HL-60 (cell line): ENCODE data around the gene KAT2B.
"Not testable (repeated sequence)": the region's sequence is repeated elsewhere in the genome, so short reads cannot be mapped to it uniquely, and the experiment has no call there.

Experiments
- DNase-seq, 2 experiments: peaks; one replicate each; pipeline ENCODE4 v3.0.0-alpha.2; 2010 to 2020; ENCODE audit warnings: low read depth in 1 of 2, low spot score in 1 of 2
- H3K27ac ChIP-seq: fragments of 250-450 bp; sonication (Bioruptor Pico); replicated peaks from 2 replicates; pipeline ENCODE4 v1.5.1; 2020; ENCODE audit warnings: mild to moderate bottlenecking, moderate library complexity
- H3K27me3 ChIP-seq: fragments of 250-450 bp; sonication (Bioruptor Pico); 2 replicates; pipeline ENCODE4 v1.5.1; 2021; ENCODE audit warnings: mild to moderate bottlenecking, moderate library complexity; ENCODE audit not compliant: insufficient read depth, poor library complexity, severe bottlenecking
- H3K4me3 ChIP-seq: replicated peaks from 2 replicates; pipeline ENCODE4 v1.5.1; 2011; ENCODE audit warnings: mild to moderate bottlenecking, control low read depth, low read length; ENCODE audit not compliant: insufficient read depth
- GABPA ChIP-seq: IDR thresholded peaks from 2 replicates; pipeline ENCODE4 v1.6.1; 2012; ENCODE audit warnings: low read depth
- POLR2AphosphoS5 ChIP-seq: IDR thresholded peaks from 2 replicates; pipeline ENCODE4 v1.6.1; 2012; ENCODE audit warnings: low read depth
- SPI1 ChIP-seq: IDR thresholded peaks from 2 replicates; pipeline ENCODE4 v1.6.1; 2012; ENCODE audit warnings: low read depth, mild to moderate bottlenecking, borderline replicate concordance
- TF ChIP-seq, protein P1 (sequence below): IDR thresholded peaks from one replicate; pipeline ENCODE4 v1.5.1; 2011; ENCODE audit warnings: low read length, control low read depth, inconsistent platforms; ENCODE audit not compliant: insufficient read depth
- TF ChIP-seq, protein P2 (sequence below): IDR thresholded peaks from 2 replicates; pipeline ENCODE4 v1.6.1; 2012; ENCODE audit warnings: low read depth; ENCODE audit not compliant: insufficient replicate concordance

The KAT2B gene

DNA sequence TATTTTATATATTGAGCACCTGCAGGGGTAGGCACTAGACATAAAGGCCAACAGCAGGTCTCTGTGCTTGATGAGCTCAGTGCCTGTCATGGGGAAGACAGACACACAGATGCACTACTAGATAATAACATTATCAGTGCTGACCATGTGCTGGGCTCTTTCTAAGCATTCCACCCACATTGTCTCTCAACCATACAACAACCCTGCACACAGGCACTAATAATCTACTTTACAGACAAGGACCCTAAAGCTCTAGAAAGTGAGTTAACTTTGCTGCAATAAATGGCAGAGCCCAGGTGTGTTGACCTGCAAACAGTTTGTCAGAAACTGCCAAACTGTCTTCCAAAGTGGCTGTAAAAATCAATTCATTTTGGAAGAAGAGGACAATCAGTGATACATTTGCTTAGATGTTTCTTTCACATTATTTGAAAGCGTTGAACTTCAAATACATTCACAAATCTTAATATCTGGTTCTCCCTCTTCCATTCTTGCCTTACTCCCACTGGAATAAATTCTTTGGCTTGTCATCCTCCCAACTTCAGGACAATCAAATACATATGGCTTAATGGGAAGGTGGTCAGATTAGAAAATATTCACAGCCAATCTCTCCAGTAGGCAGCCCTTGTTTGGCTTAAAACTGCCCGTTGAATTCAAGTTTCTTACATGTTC, 17.2 kb upstream of the KAT2B start:
- H3K27ac ChIP-seq: no peak overlapping the region
- DNase-seq: no peak
- H3K4me3 ChIP-seq: no peak overlapping the region
- no peaks in the 10 kb centered on the region for H3K27me3 ChIP-seq
- no peak for TF ChIP-seq SPI1
- TF ChIP-seq GABPA: no peak
- TF ChIP-seq, protein P1, sequence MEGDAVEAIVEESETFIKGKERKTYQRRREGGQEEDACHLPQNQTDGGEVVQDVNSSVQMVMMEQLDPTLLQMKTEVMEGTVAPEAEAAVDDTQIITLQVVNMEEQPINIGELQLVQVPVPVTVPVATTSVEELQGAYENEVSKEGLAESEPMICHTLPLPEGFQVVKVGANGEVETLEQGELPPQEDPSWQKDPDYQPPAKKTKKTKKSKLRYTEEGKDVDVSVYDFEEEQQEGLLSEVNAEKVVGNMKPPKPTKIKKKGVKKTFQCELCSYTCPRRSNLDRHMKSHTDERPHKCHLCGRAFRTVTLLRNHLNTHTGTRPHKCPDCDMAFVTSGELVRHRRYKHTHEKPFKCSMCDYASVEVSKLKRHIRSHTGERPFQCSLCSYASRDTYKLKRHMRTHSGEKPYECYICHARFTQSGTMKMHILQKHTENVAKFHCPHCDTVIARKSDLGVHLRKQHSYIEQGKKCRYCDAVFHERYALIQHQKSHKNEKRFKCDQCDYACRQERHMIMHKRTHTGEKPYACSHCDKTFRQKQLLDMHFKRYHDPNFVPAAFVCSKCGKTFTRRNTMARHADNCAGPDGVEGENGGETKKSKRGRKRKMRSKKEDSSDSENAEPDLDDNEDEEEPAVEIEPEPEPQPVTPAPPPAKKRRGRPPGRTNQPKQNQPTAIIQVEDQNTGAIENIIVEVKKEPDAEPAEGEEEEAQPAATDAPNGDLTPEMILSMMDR: no peak
- TF ChIP-seq, protein P2, sequence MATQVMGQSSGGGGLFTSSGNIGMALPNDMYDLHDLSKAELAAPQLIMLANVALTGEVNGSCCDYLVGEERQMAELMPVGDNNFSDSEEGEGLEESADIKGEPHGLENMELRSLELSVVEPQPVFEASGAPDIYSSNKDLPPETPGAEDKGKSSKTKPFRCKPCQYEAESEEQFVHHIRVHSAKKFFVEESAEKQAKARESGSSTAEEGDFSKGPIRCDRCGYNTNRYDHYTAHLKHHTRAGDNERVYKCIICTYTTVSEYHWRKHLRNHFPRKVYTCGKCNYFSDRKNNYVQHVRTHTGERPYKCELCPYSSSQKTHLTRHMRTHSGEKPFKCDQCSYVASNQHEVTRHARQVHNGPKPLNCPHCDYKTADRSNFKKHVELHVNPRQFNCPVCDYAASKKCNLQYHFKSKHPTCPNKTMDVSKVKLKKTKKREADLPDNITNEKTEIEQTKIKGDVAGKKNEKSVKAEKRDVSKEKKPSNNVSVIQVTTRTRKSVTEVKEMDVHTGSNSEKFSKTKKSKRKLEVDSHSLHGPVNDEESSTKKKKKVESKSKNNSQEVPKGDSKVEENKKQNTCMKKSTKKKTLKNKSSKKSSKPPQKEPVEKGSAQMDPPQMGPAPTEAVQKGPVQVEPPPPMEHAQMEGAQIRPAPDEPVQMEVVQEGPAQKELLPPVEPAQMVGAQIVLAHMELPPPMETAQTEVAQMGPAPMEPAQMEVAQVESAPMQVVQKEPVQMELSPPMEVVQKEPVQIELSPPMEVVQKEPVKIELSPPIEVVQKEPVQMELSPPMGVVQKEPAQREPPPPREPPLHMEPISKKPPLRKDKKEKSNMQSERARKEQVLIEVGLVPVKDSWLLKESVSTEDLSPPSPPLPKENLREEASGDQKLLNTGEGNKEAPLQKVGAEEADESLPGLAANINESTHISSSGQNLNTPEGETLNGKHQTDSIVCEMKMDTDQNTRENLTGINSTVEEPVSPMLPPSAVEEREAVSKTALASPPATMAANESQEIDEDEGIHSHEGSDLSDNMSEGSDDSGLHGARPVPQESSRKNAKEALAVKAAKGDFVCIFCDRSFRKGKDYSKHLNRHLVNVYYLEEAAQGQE: no peak
- TF ChIP-seq POLR2AphosphoS5: no peak

GRCh38 chr3:20023623-20024405, 16.4 kb upstream of the KAT2B start:
- Histone ChIP-seq H3K4me3 (no peak overlapping the region), H3K27me3 (no peaks in the 10 kb centered on the region), H3K27ac (no peak overlapping the region)
- peak in 1 of 2 experiments; percentile 74 for DNase-seq
- TF ChIP-seq GABPA: no peak
- TF ChIP-seq SPI1: peak; percentile 78; the same call in 1 of the 2 replicates

- H3K4me3 ChIP-seq: no peak overlapping the region
- H3K27me3 ChIP-seq: no peaks in the 10 kb centered on the region
- no peak for DNase-seq
- TF ChIP-seq SPI1 (no peak), GABPA (no peak), POLR2AphosphoS5 (no peak)
- TF ChIP-seq, protein P1: no peak
- TF ChIP-seq, protein P2: no peak
- no peak overlapping the region for H3K27ac ChIP-seq
Observed at GRCh38 chr3:20027136-20027535, 13.1 kb upstream of the KAT2B start.

DNA sequence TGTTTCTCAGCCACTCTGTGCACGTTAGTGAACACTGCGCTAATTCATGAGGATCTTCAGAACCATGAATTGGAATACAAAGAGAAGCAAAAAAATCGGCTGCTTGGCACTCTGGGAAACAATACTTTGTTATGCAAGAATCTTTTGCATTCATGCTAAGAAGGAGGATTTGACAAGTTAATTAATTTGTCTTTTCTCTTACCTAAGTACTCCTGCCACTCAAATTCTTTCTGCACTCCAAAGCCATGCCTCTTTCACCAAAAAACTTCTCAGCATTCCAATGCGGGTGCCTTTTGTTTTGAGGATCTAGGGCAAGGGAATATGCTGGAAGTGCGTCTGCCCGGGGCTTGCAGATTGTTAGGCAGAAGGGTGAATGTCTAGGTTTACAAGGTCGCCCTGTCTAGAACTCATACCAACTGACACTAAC, 11.3 kb upstream of the KAT2B start:
- DNase-seq: no peak
- Histone ChIP-seq H3K27ac (no peak overlapping the region), H3K4me3 (no peak overlapping the region), H3K27me3 (no peaks in the 10 kb centered on the region)
- TF ChIP-seq, protein P2: no peak
- no peak for TF ChIP-seq POLR2AphosphoS5
- no peak for TF ChIP-seq SPI1
- TF ChIP-seq GABPA: no peak
- TF ChIP-seq, protein P1: no peak

DNA sequence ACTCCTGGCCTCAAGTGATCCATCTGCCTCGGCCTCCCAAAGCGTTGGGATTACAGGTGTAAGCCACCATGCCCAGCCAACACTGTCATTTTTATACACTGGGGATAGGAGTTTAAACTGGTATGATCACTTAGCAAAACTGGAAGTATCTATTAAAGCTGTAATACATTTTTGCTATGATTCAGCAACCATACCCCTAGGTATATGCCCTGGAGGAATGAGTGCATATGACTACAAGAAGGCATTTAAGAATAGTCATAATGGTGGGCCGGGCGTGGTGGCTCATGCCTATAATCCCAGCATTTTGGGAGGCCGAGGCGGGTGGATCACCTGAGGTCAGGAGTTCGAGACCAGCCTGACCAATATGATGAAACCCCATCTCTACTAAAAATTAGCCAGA, 8.3 kb upstream of the KAT2B start:
- H3K27ac ChIP-seq, H3K4me3 ChIP-seq, DNase-seq, H3K27me3 ChIP-seq: not testable (repeated sequence)
